ENCODE results near the gene KCTD20.

Gene KCTD20

DNA sequence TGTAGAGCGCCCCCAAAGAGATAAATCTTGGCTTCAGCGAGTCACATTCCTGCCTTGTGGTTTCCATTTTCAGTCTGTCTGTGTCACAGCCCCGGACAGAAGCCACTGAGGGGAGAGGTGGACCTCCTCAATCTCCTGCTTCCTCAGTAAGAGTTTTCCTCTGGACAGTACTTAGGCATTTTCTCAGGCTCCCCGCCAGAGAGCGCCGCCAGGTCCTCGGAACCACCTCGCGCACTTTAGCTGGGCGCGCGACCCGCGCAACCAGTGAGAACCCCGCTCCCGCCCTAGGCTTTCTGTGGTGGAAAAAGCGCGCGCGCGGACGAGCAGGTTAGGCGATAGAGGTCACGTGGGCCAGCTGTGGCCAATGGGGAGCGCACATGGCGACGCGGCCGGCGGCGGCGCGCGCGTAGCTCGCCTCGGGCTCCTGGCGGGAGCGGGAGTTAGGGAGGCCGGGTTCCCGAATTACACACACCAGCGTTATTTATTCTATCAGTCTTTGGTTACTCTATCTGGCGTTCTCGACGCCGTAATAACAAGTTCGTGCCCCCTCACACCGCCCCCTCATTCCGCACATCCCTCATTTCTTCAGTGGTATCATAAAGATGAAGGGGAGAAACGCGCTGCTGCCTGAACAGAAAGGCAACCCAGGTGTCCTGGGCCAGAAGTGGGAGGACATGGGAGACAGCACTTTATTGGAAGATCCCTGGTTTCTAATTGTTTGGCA, 19.5 kb upstream of the KCTD20 start:
- H3K36me3 ChIP-seq, result no peaks in the 10 kb centered on the region
- TF ChIP-seq, protein P1, sequence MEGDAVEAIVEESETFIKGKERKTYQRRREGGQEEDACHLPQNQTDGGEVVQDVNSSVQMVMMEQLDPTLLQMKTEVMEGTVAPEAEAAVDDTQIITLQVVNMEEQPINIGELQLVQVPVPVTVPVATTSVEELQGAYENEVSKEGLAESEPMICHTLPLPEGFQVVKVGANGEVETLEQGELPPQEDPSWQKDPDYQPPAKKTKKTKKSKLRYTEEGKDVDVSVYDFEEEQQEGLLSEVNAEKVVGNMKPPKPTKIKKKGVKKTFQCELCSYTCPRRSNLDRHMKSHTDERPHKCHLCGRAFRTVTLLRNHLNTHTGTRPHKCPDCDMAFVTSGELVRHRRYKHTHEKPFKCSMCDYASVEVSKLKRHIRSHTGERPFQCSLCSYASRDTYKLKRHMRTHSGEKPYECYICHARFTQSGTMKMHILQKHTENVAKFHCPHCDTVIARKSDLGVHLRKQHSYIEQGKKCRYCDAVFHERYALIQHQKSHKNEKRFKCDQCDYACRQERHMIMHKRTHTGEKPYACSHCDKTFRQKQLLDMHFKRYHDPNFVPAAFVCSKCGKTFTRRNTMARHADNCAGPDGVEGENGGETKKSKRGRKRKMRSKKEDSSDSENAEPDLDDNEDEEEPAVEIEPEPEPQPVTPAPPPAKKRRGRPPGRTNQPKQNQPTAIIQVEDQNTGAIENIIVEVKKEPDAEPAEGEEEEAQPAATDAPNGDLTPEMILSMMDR (IDR thresholded peaks at IDR 0.05), result peak; percentile 69
- H3K4me1 ChIP-seq (ENCODE audit: control insufficient read depth in 1 of 2, insufficient read depth in 1 of 2, low read depth in 1 of 2, low read length in 1 of 2), result peaks cover 21 to 26% of the 10 kb centered on the region in 2 experiments
- H3K27ac ChIP-seq, result peak overlapping the region; percentile 73
- H3K9me3 ChIP-seq, result no peaks in the 10 kb centered on the region
- H3K27me3 ChIP-seq, result no peaks in the 10 kb centered on the region
- peak overlapping the region; percentile 90 to 91 for H3K4me3 ChIP-seq (ENCODE audit: low read depth in 1 of 2, low read length in 1 of 2)

DNA sequence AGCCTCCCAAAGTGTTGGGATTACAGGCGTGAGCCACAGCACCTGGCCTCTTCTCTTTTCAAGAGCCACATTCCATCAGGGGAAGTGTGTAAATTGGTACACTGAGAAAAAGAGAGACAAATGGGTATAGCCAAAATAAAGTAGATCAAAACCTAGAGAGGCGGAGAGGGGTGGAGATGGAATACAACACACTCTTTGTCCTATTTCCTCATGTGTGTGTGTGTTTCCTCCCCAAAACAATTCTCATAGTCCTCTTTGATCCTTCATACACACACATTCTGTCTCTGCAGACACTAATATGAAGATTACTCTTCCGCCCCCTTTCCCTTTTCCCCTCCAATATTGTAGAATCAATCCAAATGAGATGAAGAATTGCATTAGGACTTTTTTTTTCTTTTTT, 16.2 kb upstream of the KCTD20 start:
- TF ChIP-seq, protein P1 (IDR thresholded peaks at IDR 0.05), result no peak
- Histone ChIP-seq H3K27ac (no peak overlapping the region), H3K36me3 (no peaks in the 10 kb centered on the region), H3K9me3 (no peaks in the 10 kb centered on the region), H3K27me3 (no peaks in the 10 kb centered on the region), H3K4me3 (ENCODE audit: low read depth in 1 of 2, low read length in 1 of 2) (no peak overlapping the region), H3K4me1 (ENCODE audit: control insufficient read depth in 1 of 2, insufficient read depth in 1 of 2, low read depth in 1 of 2, low read length in 1 of 2) (peaks cover 14 to 16% of the 10 kb centered on the region in 2 experiments)

DNA sequence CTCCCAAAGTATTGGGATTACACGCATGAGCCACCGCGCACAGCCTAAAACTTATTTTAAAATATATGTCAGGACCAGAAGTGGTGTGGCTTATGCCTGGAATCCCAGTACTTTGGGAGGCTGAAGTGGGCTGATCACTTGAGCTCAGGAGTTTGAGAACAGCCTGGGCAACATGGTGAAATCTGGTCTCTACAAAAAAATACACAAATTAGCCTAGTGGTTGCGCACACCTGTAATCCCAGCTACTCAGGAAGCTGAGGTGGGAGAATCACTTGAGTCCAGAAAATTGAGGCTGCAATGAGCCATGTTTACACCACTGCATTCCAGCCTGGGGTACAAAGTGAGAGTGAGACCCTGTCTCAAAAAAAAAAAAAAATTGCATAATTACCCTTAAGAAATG, 13.9 kb upstream of the KCTD20 start:
- H3K4me1 ChIP-seq (ENCODE audit: control insufficient read depth in 1 of 2, insufficient read depth in 1 of 2, low read depth in 1 of 2, low read length in 1 of 2), result peaks cover 1 to 2% of the 10 kb centered on the region in 2 experiments
- H3K9me3 ChIP-seq, result no peaks in the 10 kb centered on the region
- TF ChIP-seq, protein P1 (IDR thresholded peaks at IDR 0.05), result no peak
- no peaks in the 10 kb centered on the region for H3K27me3 ChIP-seq
- H3K27ac ChIP-seq, result no peak overlapping the region
- no peak overlapping the region for H3K4me3 ChIP-seq (ENCODE audit: low read depth in 1 of 2, low read length in 1 of 2)
- no peaks in the 10 kb centered on the region for H3K36me3 ChIP-seq

DNA sequence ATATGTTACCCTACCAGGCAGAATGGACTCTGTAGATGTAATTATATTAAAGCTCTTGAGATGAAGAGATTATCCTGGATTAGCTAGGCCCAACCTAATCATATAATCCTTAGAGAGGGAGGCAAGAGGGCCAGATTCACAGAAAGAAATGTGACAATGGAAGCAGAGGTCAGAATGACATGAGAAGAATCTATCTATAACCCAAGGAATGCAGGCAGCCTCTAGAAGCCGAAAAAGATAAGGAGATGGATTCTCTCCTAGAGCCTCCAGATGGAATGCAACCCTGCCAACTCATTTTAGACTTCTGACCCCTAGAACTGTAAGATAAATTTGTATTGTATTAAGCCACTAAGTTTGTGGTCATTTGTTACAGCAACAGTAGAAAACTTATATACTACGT, 12.4 kb upstream of the KCTD20 start:
- H3K4me3 ChIP-seq (ENCODE audit: low read depth in 1 of 2, low read length in 1 of 2), result no peak overlapping the region

DNA sequence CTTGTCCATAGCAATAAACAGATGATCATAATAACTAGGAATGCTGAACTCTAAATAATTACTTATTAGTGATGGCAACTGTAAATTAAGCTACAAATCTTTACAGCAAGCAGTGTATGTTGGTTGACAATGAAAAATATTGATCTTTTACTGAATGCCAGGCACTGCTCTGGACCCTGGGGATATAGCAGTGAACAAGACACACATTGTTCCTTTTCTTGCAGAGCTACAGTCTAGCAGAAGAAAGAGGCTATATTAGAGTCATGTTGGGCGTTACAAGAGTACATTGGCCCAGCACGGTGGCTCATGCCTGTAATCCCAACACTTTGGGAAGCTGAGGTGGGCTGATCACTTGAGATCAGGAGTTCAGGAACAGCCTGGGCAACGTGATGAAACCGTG, 11.6 kb upstream of the KCTD20 start:
- H3K27me3 ChIP-seq, result no peaks in the 10 kb centered on the region
- H3K36me3 ChIP-seq, result no peaks in the 10 kb centered on the region
- TF ChIP-seq, protein P1 (IDR thresholded peaks at IDR 0.05), result no peak
- H3K4me3 ChIP-seq (ENCODE audit: low read depth in 1 of 2, low read length in 1 of 2), result no peak overlapping the region
- no peak overlapping the region for H3K27ac ChIP-seq
- H3K4me1 ChIP-seq (ENCODE audit: control insufficient read depth in 1 of 2, insufficient read depth in 1 of 2, low read depth in 1 of 2, low read length in 1 of 2), result no peaks in the 10 kb centered on the region
- H3K9me3 ChIP-seq, result no peaks in the 10 kb centered on the region

More for the DNA sequence above, 12.4 kb upstream of the KCTD20 start:
- no peaks in the 10 kb centered on the region for H3K36me3 ChIP-seq
- TF ChIP-seq, protein P1 (IDR thresholded peaks at IDR 0.05), result no peak
- no peak overlapping the region for H3K27ac ChIP-seq
- no peaks in the 10 kb centered on the region for H3K4me1 ChIP-seq (ENCODE audit: control insufficient read depth in 1 of 2, insufficient read depth in 1 of 2, low read depth in 1 of 2, low read length in 1 of 2)
- no peaks in the 10 kb centered on the region for H3K9me3 ChIP-seq
- H3K27me3 ChIP-seq, result no peaks in the 10 kb centered on the region
